ENCODE data around the gene SNU13.
"Not testable (repeated sequence)": the region's sequence is repeated elsewhere in the genome, so short reads cannot be mapped to it uniquely, and the experiment has no call there.

- TF ChIP-seq CTCF (IDR thresholded peaks at IDR 0.05; ENCODE audit: borderline replicate concordance, extremely low read depth, low read length, poor library complexity, severe bottlenecking); EZH2 (IDR thresholded peaks at IDR 0.05; ENCODE audit: borderline replicate concordance, low read depth, low read length, severe bottlenecking): not testable (repeated sequence)
Measured at GRCh38 chr22:41631615-41632014, 57.1 kb downstream of the SNU13 start.
